Suprapubic skin (tissue), 4 donors: ENCODE results near the gene DNAJC19. TPM values are rescaled to one million over a fixed set of nuclear protein-coding genes. Genes with fewer than 3 reads are reported as not detected.
"Not testable (repeated sequence)": the region's sequence is repeated elsewhere in the genome, so short reads cannot be mapped to it uniquely, and the experiment has no call there.

Experiments used
- DNase-seq, 2 donors: peaks; one replicate each; pipeline ENCODE4 v3.0.0-alpha.2; 2019; ENCODE audit warnings: low spot score in 2 of 2
- H3K27ac ChIP-seq: fragments of 200-600 bp; sonication (generic); one replicate; pipeline ENCODE4 v1.5.1; 2019
- H3K27me3 ChIP-seq: fragments of 200-600 bp; sonication (generic); one replicate; pipeline ENCODE4 v1.5.1; 2019
- H3K36me3 ChIP-seq: fragments of 200-600 bp; sonication (generic); one replicate; pipeline ENCODE4 v1.5.1; 2019
- H3K4me1 ChIP-seq: fragments of 200-600 bp; sonication (generic); one replicate; pipeline ENCODE4 v1.5.1; 2019
- H3K4me3 ChIP-seq: fragments of 200-600 bp; sonication (generic); one replicate; pipeline ENCODE4 v1.5.1; 2019; ENCODE audit warnings: mild to moderate bottlenecking
- H3K9me3 ChIP-seq: fragments of 200-600 bp; sonication (generic); one replicate; pipeline ENCODE4 v1.5.1; 2019
- CTCF ChIP-seq, 2 donors: fragments of 200-600 bp in 1 of 2; fragments of 450-650 bp in 1 of 2; sonication (generic) in 1 of 2; IDR thresholded peaks; one replicate each; pipeline ENCODE4 v1.5.1; 2016 to 2019; ENCODE audit warnings: antibody characterized with exemption in 2 of 2, mild to moderate bottlenecking in 1 of 2, moderate library complexity in 1 of 2
- EP300 ChIP-seq: sonication (generic); formaldehyde crosslinking; IDR thresholded peaks from one replicate; pipeline ENCODE4 v1.6.1; 2017; ENCODE audit warnings: antibody characterized with exemption
- POLR2A ChIP-seq, 2 donors: fragments of 450-650 bp; IDR thresholded peaks; one replicate each; pipeline ENCODE4 v1.6.1; 2017; ENCODE audit warnings: antibody characterized with exemption in 2 of 2, mild to moderate bottlenecking in 2 of 2, moderate library complexity in 2 of 2
- POLR2AphosphoS5 ChIP-seq, 3 donors: sonication (generic); formaldehyde crosslinking; IDR thresholded peaks; one replicate each; pipeline ENCODE4 v1.6.1; 2017; ENCODE audit warnings: antibody characterized with exemption in 3 of 3
- WGBS: methylation state at CpG from one replicate; pipeline ENCODE4 v1.1.5; 2018; 5-methylcytosine and 5-hydroxymethylcytosine counted together
- total RNA-seq, 4 donors: library from RNA; depleted of rRNA; stranded (reverse); fragments of >200 nt; gene quantifications; one replicate each; pipeline ENCODE4 v1.1.0, GENCODE V29; 2016

The DNAJC19 gene
- total RNA-seq, 4 donors from 2014 or later: 23.8 to 26.7 (median 25.1) TPM

DNA sequence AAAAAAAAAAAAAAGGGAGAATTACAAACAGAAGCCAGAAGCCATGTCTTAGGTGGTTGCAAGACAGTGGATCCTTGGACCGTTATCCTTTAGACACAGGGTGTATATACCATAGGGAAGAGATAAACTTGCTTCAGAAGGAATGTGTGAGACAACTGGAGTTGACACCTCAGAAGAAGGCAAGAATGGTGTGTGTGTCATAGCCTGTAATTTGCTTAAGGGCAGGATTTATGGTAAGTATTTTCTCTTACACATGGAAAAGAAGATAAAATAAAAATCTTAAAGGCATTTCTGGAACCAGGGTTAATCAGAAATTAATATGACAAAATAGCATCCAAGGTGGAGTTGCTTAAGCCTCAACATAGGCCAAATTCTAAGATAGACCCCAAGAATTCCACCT lies 19.3 kb upstream of the DNAJC19 start:
- Histone ChIP-seq H3K36me3 (no peaks in the 10 kb centered on the region), H3K27me3 (no peaks in the 10 kb centered on the region), H3K4me3 (no peak overlapping the region), H3K27ac (no peak overlapping the region), H3K4me1 (no peaks in the 10 kb centered on the region), H3K9me3 (no peaks in the 10 kb centered on the region)
- no peak for DNase-seq
- 75% methylated on average over 1 of the region's 1 CpG for WGBS
- TF ChIP-seq POLR2AphosphoS5 (IDR thresholded peaks at IDR 0.05) (no peak), CTCF (IDR thresholded peaks at IDR 0.05) (no peak), EP300 (no peak), POLR2A (IDR thresholded peaks at IDR 0.05) (no peak)

GRCh38 chr3:181007262-181007661 lies 17.7 kb upstream of the DNAJC19 start:
- no peak overlapping the region for H3K4me3 ChIP-seq
- no peaks in the 10 kb centered on the region for H3K27me3 ChIP-seq
- no peaks in the 10 kb centered on the region for H3K9me3 ChIP-seq
- TF ChIP-seq EP300 (no peak), POLR2AphosphoS5 (IDR thresholded peaks at IDR 0.05) (no peak), POLR2A (IDR thresholded peaks at IDR 0.05) (no peak), CTCF (IDR thresholded peaks at IDR 0.05) (no peak)
- H3K27ac ChIP-seq: no peak overlapping the region
- no peaks in the 10 kb centered on the region for H3K36me3 ChIP-seq
- WGBS: 89% methylated on average over 3 of the region's 3 CpGs
- no peak for DNase-seq
- no peaks in the 10 kb centered on the region for H3K4me1 ChIP-seq

DNA sequence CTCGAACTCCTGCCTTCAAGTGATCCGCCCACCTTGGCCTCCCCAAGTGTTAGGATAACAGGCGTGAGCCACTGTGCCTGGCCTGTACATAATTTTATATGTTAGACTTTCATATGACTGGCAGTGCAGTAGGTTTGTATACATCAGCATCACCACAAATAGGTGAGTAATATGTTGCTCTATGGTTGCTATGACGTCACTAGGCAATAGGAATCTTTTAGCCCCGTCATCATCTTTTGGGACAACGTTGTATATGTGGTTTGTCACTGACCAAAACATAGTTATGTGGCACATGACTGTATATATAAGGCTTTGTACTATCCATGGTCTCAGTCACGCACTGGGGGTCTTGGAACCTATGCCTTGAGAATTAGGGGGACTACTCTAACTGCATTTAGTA lies 17.0 kb upstream of the DNAJC19 start:
- DNase-seq: no peak
- Histone ChIP-seq H3K27me3 (no peaks in the 10 kb centered on the region), H3K4me1 (no peaks in the 10 kb centered on the region), H3K36me3 (no peaks in the 10 kb centered on the region), H3K4me3 (no peak overlapping the region), H3K27ac (no peak overlapping the region), H3K9me3 (no peaks in the 10 kb centered on the region)
- TF ChIP-seq POLR2A (IDR thresholded peaks at IDR 0.05): no peak
- no peak for TF ChIP-seq EP300
- no peak for TF ChIP-seq POLR2AphosphoS5 (IDR thresholded peaks at IDR 0.05)
- no peak for TF ChIP-seq CTCF (IDR thresholded peaks at IDR 0.05)
- WGBS: 86% methylated on average over 7 of the region's 7 CpGs

- not testable (repeated sequence) for H3K4me3 ChIP-seq, H3K36me3 ChIP-seq, H3K27me3 ChIP-seq, H3K27ac ChIP-seq, H3K4me1 ChIP-seq, H3K9me3 ChIP-seq, DNase-seq
- WGBS: 82% methylated on average over 2 of the region's 2 CpGs
These were observed 13.9 kb upstream of the DNAJC19 start for GRCh38 chr3:181003469-181003868.

GRCh38 chr3:181002331-181002730 lies 12.8 kb upstream of the DNAJC19 start:
- H3K27ac ChIP-seq, H3K4me3 ChIP-seq, DNase-seq, H3K36me3 ChIP-seq, H3K27me3 ChIP-seq, H3K4me1 ChIP-seq, H3K9me3 ChIP-seq: not testable (repeated sequence)
- WGBS: 99% methylated on average over 4 of the region's 4 CpGs

DNA sequence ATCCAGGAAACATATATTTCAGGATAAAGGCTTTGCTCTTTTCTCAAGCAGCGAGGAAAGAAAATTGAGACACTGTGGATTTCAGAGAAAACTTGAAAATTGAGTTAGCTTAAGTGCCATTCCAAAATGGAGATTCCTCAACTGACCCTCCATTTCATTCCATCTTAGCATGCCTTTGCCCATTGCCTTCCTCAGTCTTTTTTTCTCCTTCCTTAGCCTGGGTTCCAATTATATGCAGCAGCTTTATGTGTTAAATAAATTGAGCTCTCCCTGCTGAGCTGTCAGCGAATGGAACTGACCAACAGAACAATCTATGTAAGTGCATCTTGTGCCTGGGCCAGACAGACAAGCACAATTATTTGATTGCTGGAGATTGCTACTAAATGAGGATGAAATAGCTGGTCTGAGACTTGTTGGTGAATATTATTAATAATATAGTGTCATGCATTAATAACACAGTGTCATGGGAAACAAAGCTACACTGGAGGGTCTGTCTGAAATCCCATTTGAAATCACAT lies 6.9 kb upstream of the DNAJC19 start:
- H3K36me3 ChIP-seq: no peaks in the 10 kb centered on the region
- no peak overlapping the region for H3K4me3 ChIP-seq
- WGBS: 85% methylated on average over 2 of the region's 2 CpGs
- no peak for DNase-seq
- H3K4me1 ChIP-seq: no peaks in the 10 kb centered on the region
- no peak overlapping the region for H3K27ac ChIP-seq
- peaks cover 10% of the 10 kb centered on the region for H3K9me3 ChIP-seq
- TF ChIP-seq POLR2A (IDR thresholded peaks at IDR 0.05) (no peak), POLR2AphosphoS5 (IDR thresholded peaks at IDR 0.05) (no peak), CTCF (IDR thresholded peaks at IDR 0.05) (no peak), EP300 (no peak)
- H3K27me3 ChIP-seq: no peaks in the 10 kb centered on the region
